ENCODE results near the gene PFKL.

GRCh38 chr21:44335266-44336059 lies 35.6 kb downstream of the PFKL start:
- TF ChIP-seq POLR2A (IDR thresholded peaks at IDR 0.05; ENCODE audit: low read length) (no peak), GATA1 (IDR thresholded peaks at IDR 0.05; ENCODE audit: low read depth, low read length) (no peak)

All from erythroblast (primary cell).